Activated T-helper 2 cell treated with anti-CD3 and anti-CD28 coated beads, Interferon-gamma antibody, Interleukin-2, Interleukin-4, amounts not matched to agents 10 μg/mL and 5 μg/mL and 100 μg/mL, durations not matched to agents 14 hours and 24 hours and 36 hours (primary cell): ENCODE data around the gene PLPP2. TPM values are rescaled to one million over a fixed set of nuclear protein-coding genes. Genes with fewer than 3 reads are reported as not detected.

Source experiments
- DNase-seq: peaks from one replicate; pipeline ENCODE4 v3.0.0; 2021; ENCODE audit warnings: low spot score
- H3K27ac Mint-ChIP-seq: one replicate; pipeline ENCODE4 v1.8.0; 2021; ENCODE audit warnings: mixed read lengths
- H3K27me3 Mint-ChIP-seq: one replicate; pipeline ENCODE4 v1.8.0; 2021; ENCODE audit warnings: low read depth, mixed read lengths
- H3K36me3 Mint-ChIP-seq: one replicate; pipeline ENCODE4 v1.8.0; 2021; ENCODE audit warnings: low read depth, mixed read lengths
- H3K4me1 Mint-ChIP-seq: one replicate; pipeline ENCODE4 v1.8.0; 2021; ENCODE audit warnings: low read depth, mixed read lengths
- H3K4me3 Mint-ChIP-seq: one replicate; pipeline ENCODE4 v1.8.0; 2021; ENCODE audit warnings: low read depth, mild to moderate bottlenecking, moderate library complexity, mixed read lengths
- H3K9me3 Mint-ChIP-seq: one replicate; pipeline ENCODE4 v1.8.0; 2021; ENCODE audit warnings: mixed read lengths
- intact Hi-C: fragments of 100-400 bp; cut with micrococcal nuclease; formaldehyde crosslinking; loops from one replicate; pipeline ENCODE4 v1.15.1; 2023
- total RNA-seq: library from RNA; stranded (reverse); gene quantifications from 2 replicates; pipeline ENCODE4 v1.2.3, GENCODE V29; 2022

PLPP2 gene
- total RNA-seq: not detected in 2 replicates

GRCh38 chr19:291006-291521, at the start of gene PLPP2:
Gene PLPP2, minus strand, starts transcription at chr19:291403. Its CDS starts 67 bp downstream, at chr19:291336.
- Mint-ChIP-seq H3K36me3 (no peaks in the 10 kb centered on the region), H3K9me3 (no peaks in the 10 kb centered on the region), H3K4me1 (no peaks in the 10 kb centered on the region), H3K4me3 (no peak within 1 kb of the TSS), H3K27ac (no peak within 1 kb of the TSS), H3K27me3 (peaks cover 43% of the 10 kb centered on the region)
- DNase-seq: no peak
- intact Hi-C loops: no loop called here

GRCh38 chr19:340620-341385, 49.6 kb upstream of the PLPP2 start:
- Mint-ChIP-seq H3K27ac (no peak overlapping the region), H3K27me3 (peaks cover 7% of the 10 kb centered on the region), H3K9me3 (peaks cover 8% of the 10 kb centered on the region), H3K4me3 (no peak overlapping the region), H3K36me3 (peaks cover 49% of the 10 kb centered on the region), H3K4me1 (peaks cover 49% of the 10 kb centered on the region)
- intact Hi-C loops: no loop called here
- no peak for DNase-seq

- Mint-ChIP-seq H3K36me3 (peaks cover 60% of the 10 kb centered on the region), H3K9me3 (no peaks in the 10 kb centered on the region), H3K4me3 (no peak overlapping the region), H3K27me3 (no peaks in the 10 kb centered on the region), H3K4me1 (peaks cover 40% of the 10 kb centered on the region), H3K27ac (no peak overlapping the region)
- intact Hi-C loops: no loop called here
- DNase-seq: no peak
These were observed 48.2 kb upstream of the PLPP2 start for GRCh38 chr19:339262-339887.

GRCh38 chr19:338421-338820, 47.2 kb upstream of the PLPP2 start:
- no peaks in the 10 kb centered on the region for H3K9me3 Mint-ChIP-seq
- peaks cover 35% of the 10 kb centered on the region for H3K4me1 Mint-ChIP-seq
- H3K4me3 Mint-ChIP-seq: no peak overlapping the region
- no peak overlapping the region for H3K27ac Mint-ChIP-seq
- intact Hi-C loops: no loop called here
- no peaks in the 10 kb centered on the region for H3K27me3 Mint-ChIP-seq
- no peak for DNase-seq
- H3K36me3 Mint-ChIP-seq: peaks cover 62% of the 10 kb centered on the region

GRCh38 chr19:336067-336614, 44.9 kb upstream of the PLPP2 start:
- no peak overlapping the region for H3K4me3 Mint-ChIP-seq
- H3K36me3 Mint-ChIP-seq: peaks cover 59% of the 10 kb centered on the region
- no peak overlapping the region for H3K27ac Mint-ChIP-seq
- no peak for DNase-seq
- intact Hi-C loops: no loop called here
- H3K9me3 Mint-ChIP-seq: no peaks in the 10 kb centered on the region
- H3K27me3 Mint-ChIP-seq: no peaks in the 10 kb centered on the region
- H3K4me1 Mint-ChIP-seq: peaks cover 18% of the 10 kb centered on the region

- Mint-ChIP-seq H3K4me1 (peaks cover 15% of the 10 kb centered on the region), H3K27ac (no peak overlapping the region), H3K36me3 (peaks cover 61% of the 10 kb centered on the region)
These were observed 44.4 kb upstream of the PLPP2 start for GRCh38 chr19:335486-336066.

GRCh38 chr19:335072-335471, 43.9 kb upstream of the PLPP2 start:
- H3K9me3 Mint-ChIP-seq: peaks cover 5% of the 10 kb centered on the region
- H3K4me3 Mint-ChIP-seq: no peak overlapping the region

More at GRCh38 chr19:335486-336066, 44.4 kb upstream of the PLPP2 start:
- intact Hi-C loops: no loop called here
- Mint-ChIP-seq H3K27me3 (no peaks in the 10 kb centered on the region), H3K4me3 (no peak overlapping the region), H3K9me3 (peaks cover 4% of the 10 kb centered on the region)
- DNase-seq: no peak

GRCh38 chr19:334296-335071, 43.3 kb upstream of the PLPP2 start:
- H3K4me1 Mint-ChIP-seq: peaks cover 10% of the 10 kb centered on the region
- H3K27me3 Mint-ChIP-seq: no peaks in the 10 kb centered on the region
- H3K4me3 Mint-ChIP-seq: no peak overlapping the region
- intact Hi-C loops: no loop called here
- no peak for DNase-seq
- peaks cover 64% of the 10 kb centered on the region for H3K36me3 Mint-ChIP-seq
- no peak overlapping the region for H3K27ac Mint-ChIP-seq
- peaks cover 5% of the 10 kb centered on the region for H3K9me3 Mint-ChIP-seq

More at GRCh38 chr19:335072-335471, 43.9 kb upstream of the PLPP2 start:
- no peak overlapping the region for H3K27ac Mint-ChIP-seq
- H3K36me3 Mint-ChIP-seq: peaks cover 64% of the 10 kb centered on the region
- intact Hi-C loops: no loop called here
- H3K27me3 Mint-ChIP-seq: no peaks in the 10 kb centered on the region
- no peak for DNase-seq
- peaks cover 13% of the 10 kb centered on the region for H3K4me1 Mint-ChIP-seq

DNA sequence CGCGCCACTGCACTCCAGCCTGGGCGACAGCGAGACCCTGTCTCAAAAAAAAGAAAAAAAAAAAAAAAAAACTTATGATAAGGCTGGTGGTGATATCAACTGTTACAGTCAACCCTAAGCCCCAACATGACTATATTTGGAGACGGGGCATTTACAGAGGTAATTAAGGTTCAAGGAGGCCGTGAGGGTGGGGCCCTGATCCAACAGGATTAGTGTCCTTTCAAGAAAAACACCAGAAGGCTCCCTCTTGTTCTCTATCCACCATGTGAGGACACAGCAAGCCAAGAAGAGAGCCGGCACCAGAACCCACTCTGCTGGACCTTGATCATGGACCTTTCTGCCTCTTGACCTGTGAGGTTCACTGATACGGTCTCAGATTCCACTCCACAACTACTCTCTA, 39.3 kb upstream of the PLPP2 start:
- Mint-ChIP-seq H3K4me1 (no peaks in the 10 kb centered on the region), H3K27me3 (no peaks in the 10 kb centered on the region), H3K36me3 (peaks cover 77% of the 10 kb centered on the region), H3K9me3 (peaks cover 20% of the 10 kb centered on the region), H3K4me3 (no peak overlapping the region), H3K27ac (no peak overlapping the region)
- DNase-seq: no peak
- intact Hi-C loops: no loop called here

- DNase-seq: no peak
- H3K36me3 Mint-ChIP-seq: peaks cover 72% of the 10 kb centered on the region
- intact Hi-C loops: no loop called here
- H3K27me3 Mint-ChIP-seq: no peaks in the 10 kb centered on the region
- no peak overlapping the region for H3K27ac Mint-ChIP-seq
- peaks cover 20% of the 10 kb centered on the region for H3K9me3 Mint-ChIP-seq
- H3K4me3 Mint-ChIP-seq: no peak overlapping the region
- no peaks in the 10 kb centered on the region for H3K4me1 Mint-ChIP-seq
These were observed 38.7 kb upstream of the PLPP2 start for GRCh38 chr19:329876-330275.

DNA sequence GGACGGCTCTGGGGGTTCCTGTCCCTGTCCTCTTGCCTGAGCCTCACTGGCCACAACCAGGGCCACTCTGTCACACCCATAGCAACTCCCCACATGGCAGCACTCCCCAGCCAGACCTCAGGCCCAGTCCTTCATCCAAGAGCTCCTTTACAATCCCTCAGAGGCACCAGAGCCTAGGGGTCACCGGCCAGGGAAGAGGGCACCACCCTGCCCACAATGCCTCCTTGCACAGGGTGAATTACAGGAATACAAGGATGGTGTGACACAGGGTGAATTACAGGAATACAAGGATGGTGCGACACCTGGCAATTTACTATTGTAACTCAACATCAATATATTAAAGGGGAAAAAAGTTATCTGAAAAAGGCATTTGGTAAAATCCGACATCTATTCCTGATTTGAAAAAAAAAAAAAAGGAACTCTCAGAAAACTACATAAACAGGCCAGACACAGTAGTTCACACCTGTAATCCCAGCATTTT, 36.9 kb upstream of the PLPP2 start:
- Mint-ChIP-seq H3K27ac (no peak overlapping the region), H3K4me1 (no peaks in the 10 kb centered on the region), H3K9me3 (peaks cover 20% of the 10 kb centered on the region), H3K36me3 (peaks cover 61% of the 10 kb centered on the region), H3K4me3 (no peak overlapping the region), H3K27me3 (no peaks in the 10 kb centered on the region)
- intact Hi-C loops: no loop called here
- no peak for DNase-seq

- intact Hi-C loops: no loop called here
- Mint-ChIP-seq H3K4me3 (no peak overlapping the region), H3K27me3 (no peaks in the 10 kb centered on the region), H3K27ac (no peak overlapping the region), H3K9me3 (peaks cover 20% of the 10 kb centered on the region), H3K36me3 (peaks cover 61% of the 10 kb centered on the region), H3K4me1 (no peaks in the 10 kb centered on the region)
- no peak for DNase-seq
These were observed 36.3 kb upstream of the PLPP2 start for GRCh38 chr19:327291-328024.
